Activated CD4-positive, alpha-beta T cell treated with anti-CD3 and anti-CD28 coated beads for 48 hours (primary cell): ENCODE results near the gene C1QTNF12.

ENCODE experiments used
- DNase-seq: peaks from one replicate; pipeline ENCODE4 v3.0.0-alpha.2; 2020

C1QTNF12 gene

GRCh38 chr1:1226566-1227362, 19.8 kb downstream of the C1QTNF12 start:
- DNase-seq, result no peak

- DNase-seq, result no peak
These were observed 20.6 kb downstream of the C1QTNF12 start for GRCh38 chr1:1225913-1226312.

GRCh38 chr1:1225238-1225845, 21.2 kb downstream of the C1QTNF12 start:
- DNase-seq, result no peak

- DNase-seq, result no peak
These were observed 22.6 kb downstream of the C1QTNF12 start for GRCh38 chr1:1223891-1224290.

- no peak for DNase-seq
These were observed 23.2 kb downstream of the C1QTNF12 start for GRCh38 chr1:1223321-1223720.

- DNase-seq, result no peak
These were observed 23.8 kb downstream of the C1QTNF12 start for GRCh38 chr1:1222575-1223225.

GRCh38 chr1:1221887-1222574, 24.5 kb downstream of the C1QTNF12 start:
- no peak for DNase-seq

GRCh38 chr1:1220197-1220596, 26.3 kb downstream of the C1QTNF12 start:
- no peak for DNase-seq

GRCh38 chr1:1219341-1219740, 27.2 kb downstream of the C1QTNF12 start:
- DNase-seq, result peak; percentile 65

- DNase-seq, result no peak
These were observed 27.9 kb downstream of the C1QTNF12 start for GRCh38 chr1:1218524-1219200.

- DNase-seq, result peak; percentile 67
These were observed 28.6 kb downstream of the C1QTNF12 start for GRCh38 chr1:1217621-1218523.

- DNase-seq, result peak; percentile 52
These were observed 29.5 kb downstream of the C1QTNF12 start for GRCh38 chr1:1216770-1217620.

GRCh38 chr1:1215881-1216605, 30.5 kb downstream of the C1QTNF12 start:
- DNase-seq, result no peak

- no peak for DNase-seq
These were observed 31.3 kb downstream of the C1QTNF12 start for GRCh38 chr1:1215080-1215676.

GRCh38 chr1:1213345-1214265, 32.9 kb downstream of the C1QTNF12 start, which contains the start of gene TNFRSF4:
Gene TNFRSF4, minus strand, starts transcription at chr1:1214153. Its CDS starts 26 bp downstream, at chr1:1214127.
- DNase-seq, result peak; percentile 66

GRCh38 chr1:1212780-1213344, 33.7 kb downstream of the C1QTNF12 start:
- DNase-seq, result peak; percentile 58

- DNase-seq, result peak; percentile 5
These were observed 34.7 kb downstream of the C1QTNF12 start for GRCh38 chr1:1211541-1212441.
